NK-92 (cell line): ENCODE measurements around the gene DMD.

Experiments used
- DNase-seq: peaks from one replicate; lab custom pipeline; 2025; ENCODE audit not compliant: unreplicated experiment; lab: John Stamatoyannopoulos, UW

The DMD gene

GRCh38 chrX:31318866-31319265, 1892.5 kb downstream of the DMD start:
- no peak for DNase-seq

- DNase-seq, result no peak
These were observed 1894.9 kb downstream of the DMD start for GRCh38 chrX:31316340-31316991.

- no peak for DNase-seq
These were observed 1896.4 kb downstream of the DMD start for GRCh38 chrX:31314921-31315320.

GRCh38 chrX:31307952-31308351, 1903.4 kb downstream of the DMD start:
- no peak for DNase-seq

- DNase-seq, result no peak
These were observed 1908.7 kb downstream of the DMD start for GRCh38 chrX:31302573-31303075.

GRCh38 chrX:31301941-31302340, 1909.4 kb downstream of the DMD start:
- DNase-seq, result no peak

- no peak for DNase-seq
These were observed 1910.1 kb downstream of the DMD start for GRCh38 chrX:31301203-31301602.

- no peak for DNase-seq
These were observed 1912.4 kb downstream of the DMD start for GRCh38 chrX:31298916-31299315.

- DNase-seq, result no peak
These were observed 1913.5 kb downstream of the DMD start for GRCh38 chrX:31297881-31298280.

- DNase-seq, result no peak
These were observed 1916.9 kb downstream of the DMD start for GRCh38 chrX:31294475-31294874.

GRCh38 chrX:31293409-31293808, 1917.9 kb downstream of the DMD start:
- no peak for DNase-seq

GRCh38 chrX:31291131-31291530, 1920.2 kb downstream of the DMD start:
- no peak for DNase-seq

GRCh38 chrX:31287861-31288260, 1923.5 kb downstream of the DMD start:
- DNase-seq, result no peak

GRCh38 chrX:31280580-31280979, 1930.8 kb downstream of the DMD start:
- no peak for DNase-seq

GRCh38 chrX:31279359-31279758, 1932.0 kb downstream of the DMD start:
- DNase-seq, result no peak

GRCh38 chrX:31272472-31272775, 1938.9 kb downstream of the DMD start:
- no peak for DNase-seq

GRCh38 chrX:31271615-31272471, 1939.5 kb downstream of the DMD start:
- no peak for DNase-seq

GRCh38 chrX:31269914-31270313, 1941.4 kb downstream of the DMD start:
- no peak for DNase-seq

- no peak for DNase-seq
These were observed 1943.0 kb downstream of the DMD start for GRCh38 chrX:31268359-31268758.

- no peak for DNase-seq
These were observed 1944.9 kb downstream of the DMD start for GRCh38 chrX:31266203-31267076.

- no peak for DNase-seq
These were observed 1946.0 kb downstream of the DMD start for GRCh38 chrX:31265383-31265782.

GRCh38 chrX:31260351-31260750, 1951.0 kb downstream of the DMD start:
- no peak for DNase-seq
